T-cell (primary cell): ENCODE data around the gene TEPSIN. TPM values are rescaled to one million over a fixed set of nuclear protein-coding genes. Genes with fewer than 3 reads are reported as not detected.

ENCODE experiments used
- ATAC-seq, 4 experiments: fragments of 200-7000 bp in 3 of 4; fragments of 150-1000 bp in 1 of 4; cut with Tn5 transposase; replicated peaks in 1 of 4; 1 replicate in 3 of 4; 2 replicates in 1 of 4; pipeline ENCODE4 v1.10.0; 2021; ENCODE audit warnings: moderate library complexity in 3 of 4, mild to moderate bottlenecking in 2 of 4, moderate number of reproducible peaks in 1 of 4
- CTCF ChIA-PET, 2 donors: fragments of 300-600 bp; sonication (Branson Sonifier 250); formaldehyde crosslinking; loops; one replicate each; lab custom pipeline; 2022; ENCODE audit warnings: antibody characterized with exemption in 2 of 2; lab: Charles Lee
- POLR2A ChIA-PET, 2 donors: fragments of 300-600 bp; sonication (Branson Sonifier 250); formaldehyde crosslinking; loops; one replicate each; lab custom pipeline; 2022; ENCODE audit warnings: antibody characterized with exemption in 2 of 2; lab: Charles Lee
- DNase-seq, 35 experiments: peaks; one replicate each; pipeline versions ENCODE4 v3.0.0 to v3.0.0-alpha.2; 2013 to 2023
- H3K27ac ChIP-seq: one replicate; pipeline ENCODE4 v1.5.1; 2013; ENCODE audit warnings: low read length
- H3K27me3 ChIP-seq, 2 experiments: replicated peaks in 1 of 2; 1 replicate in 1 of 2; 2 replicates in 1 of 2; pipeline versions ENCODE4 v1.6.1 to v1.7.0; 2013; ENCODE audit warnings: low read length in 1 of 2, mixed read lengths in 1 of 2; ENCODE audit not compliant: control insufficient read depth in 2 of 2, insufficient read depth in 2 of 2; ENCODE audit errors: extremely low read depth in 1 of 2
- H3K36me3 ChIP-seq, 2 donors: 1 replicate in 1 of 2; 2 replicates in 1 of 2; pipeline versions ENCODE4 v1.6.1 to v1.7.0; 2013; ENCODE audit warnings: low read length in 1 of 2; ENCODE audit not compliant: control insufficient read depth in 2 of 2, insufficient read depth in 1 of 2; ENCODE audit errors: extremely low read depth in 1 of 2
- H3K4me1 ChIP-seq, 2 experiments: 1 replicate in 1 of 2; 2 replicates in 1 of 2; pipeline versions ENCODE4 v1.6.1 to v1.7.0; 2013; ENCODE audit warnings: low read length in 2 of 2, mixed read lengths in 1 of 2; ENCODE audit not compliant: insufficient read depth in 2 of 2, control insufficient read depth in 1 of 2; ENCODE audit errors: extremely low read depth in 1 of 2
- H3K4me3 ChIP-seq, 2 donors: 1 replicate in 1 of 2; 2 replicates in 1 of 2; pipeline versions ENCODE4 v1.5.1 to v1.7.0; 2013; ENCODE audit warnings: mild to moderate bottlenecking in 2 of 2, low read length in 1 of 2, moderate library complexity in 1 of 2; ENCODE audit not compliant: control insufficient read depth in 1 of 2; ENCODE audit errors: extremely low read depth in 1 of 2
- H3K9me3 ChIP-seq: 2 replicates; pipeline ENCODE4 v1.7.0; 2013
- H3K27ac Mint-ChIP-seq, 2 donors: one replicate each; pipeline ENCODE4 v1.8.0; 2020 to 2021; ENCODE audit warnings: mild to moderate bottlenecking in 2 of 2, mixed read lengths in 2 of 2
- H3K27me3 Mint-ChIP-seq, 2 donors: one replicate each; pipeline ENCODE4 v1.8.0; 2021 to 2022; ENCODE audit warnings: mixed read lengths in 2 of 2
- H3K36me3 Mint-ChIP-seq: one replicate; pipeline ENCODE4 v1.8.0; 2021; ENCODE audit warnings: mixed read lengths
- H3K4me1 Mint-ChIP-seq, 3 donors: one replicate each; pipeline ENCODE4 v1.8.0; 2020 to 2022; ENCODE audit warnings: mixed read lengths in 3 of 3, mild to moderate bottlenecking in 1 of 3
- H3K4me3 Mint-ChIP-seq, 3 donors: one replicate each; pipeline ENCODE4 v1.8.0; 2020 to 2022; ENCODE audit warnings: mild to moderate bottlenecking in 3 of 3, mixed read lengths in 3 of 3, moderate library complexity in 3 of 3
- H3K9me3 Mint-ChIP-seq, 3 donors: one replicate each; pipeline ENCODE4 v1.8.0; 2020 to 2022; ENCODE audit warnings: mixed read lengths in 3 of 3
- WGBS: methylation state at CpG from one replicate; pipeline ENCODE4 v1.1.5; 2013; ENCODE audit warnings: missing lambda C conversion rate; ENCODE audit not compliant: insufficient coverage; 5-methylcytosine and 5-hydroxymethylcytosine counted together
- total RNA-seq, 35 experiments: library from RNA in 6 of 35; stranded (reverse) in 6 of 35; fragments of 120-200 nt in 1 of 35; gene quantifications; one replicate each; pipeline versions ENCODE4 v1.2.1 to v1.2.4 and lab custom pipeline; 2013 to 2026

Gene TEPSIN
- total RNA-seq, 5 donors from 2014 or later (not counting 1 experiment from before 2014, with no cell fraction given): 73.8 to 169 (median 161) TPM

DNA sequence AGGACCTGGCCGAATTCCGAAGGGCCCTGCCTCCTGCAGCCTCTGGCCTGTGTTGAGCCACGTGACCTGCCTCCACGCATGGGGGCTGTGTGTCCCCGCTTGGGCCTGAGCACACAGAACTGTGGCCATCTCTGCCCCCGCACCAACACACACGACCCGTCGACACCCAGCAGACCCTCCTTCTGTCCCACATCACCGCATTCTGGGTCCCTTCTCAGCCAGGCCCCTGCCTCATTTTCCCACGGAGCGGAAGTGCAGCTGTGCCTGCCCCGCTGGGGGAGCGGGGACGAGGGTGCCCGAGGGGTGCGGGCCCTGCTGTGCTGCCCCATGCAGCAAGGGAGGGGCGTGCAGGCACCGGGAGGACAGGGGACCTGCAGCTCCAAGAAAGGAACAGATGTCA is 18.7 kb upstream of the TEPSIN start:
- Histone ChIP-seq H3K4me1 (peaks cover 0 to 10% of the 10 kb centered on the region in 2 experiments), H3K27ac (no peak overlapping the region), H3K4me3 (no peak overlapping the region), H3K9me3 (no peaks in the 10 kb centered on the region), H3K36me3 (peaks cover 24 to 58% of the 10 kb centered on the region in 2 donors), H3K27me3 (no peaks in the 10 kb centered on the region)
- peaks cover 7 to 13% (median 9%) of the 10 kb centered on the region in 3 donors for H3K4me1 Mint-ChIP-seq
- no peaks in the 10 kb centered on the region for H3K27me3 Mint-ChIP-seq
- ATAC-seq: no peak
- no peak overlapping the region for H3K27ac Mint-ChIP-seq
- H3K4me3 Mint-ChIP-seq: no peak overlapping the region
- CTCF ChIA-PET: no interaction called here
- no peak for DNase-seq
- WGBS: 95% methylated on average over 16 of the region's 19 CpGs
- peaks cover 16% of the 10 kb centered on the region for H3K36me3 Mint-ChIP-seq
- POLR2A ChIA-PET: no interaction called here
- H3K9me3 Mint-ChIP-seq: no peaks in the 10 kb centered on the region

DNA sequence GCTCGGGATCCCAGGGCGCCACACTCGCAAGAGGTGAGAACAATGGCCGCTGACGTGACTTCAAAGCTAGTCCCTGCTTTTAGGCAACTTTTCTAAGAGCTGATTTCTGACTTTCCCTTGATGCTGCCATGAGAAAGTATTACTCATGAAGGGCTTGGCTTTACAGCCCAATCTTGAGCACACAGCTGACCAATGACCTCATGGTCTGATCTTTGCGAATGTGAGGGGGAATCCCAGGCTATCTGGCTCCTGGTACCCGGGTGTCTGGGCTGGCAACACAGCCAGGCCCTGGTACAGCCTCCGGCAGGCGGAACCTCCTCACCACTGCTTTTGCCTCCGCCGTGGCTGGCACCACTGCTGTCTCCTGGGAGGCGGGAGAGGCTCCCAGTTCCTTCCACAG is 17.8 kb upstream of the TEPSIN start:
- ChIA-PET POLR2A (no interaction called here), CTCF (no interaction called here)
- Mint-ChIP-seq H3K4me3 (no peak overlapping the region), H3K9me3 (no peaks in the 10 kb centered on the region), H3K27me3 (no peaks in the 10 kb centered on the region), H3K4me1 (peaks cover 7 to 13% (median 9%) of the 10 kb centered on the region in 3 donors), H3K27ac (no peak overlapping the region), H3K36me3 (peaks cover 14% of the 10 kb centered on the region)
- Histone ChIP-seq H3K9me3 (no peaks in the 10 kb centered on the region), H3K27ac (no peak overlapping the region), H3K4me3 (no peak overlapping the region), H3K4me1 (peaks cover 0 to 18% of the 10 kb centered on the region in 2 experiments), H3K27me3 (no peaks in the 10 kb centered on the region), H3K36me3 (peaks cover 20 to 58% of the 10 kb centered on the region in 2 donors)
- WGBS: 90% methylated on average over 11 of the region's 12 CpGs
- ATAC-seq (no peak), DNase-seq (no peak)

DNA sequence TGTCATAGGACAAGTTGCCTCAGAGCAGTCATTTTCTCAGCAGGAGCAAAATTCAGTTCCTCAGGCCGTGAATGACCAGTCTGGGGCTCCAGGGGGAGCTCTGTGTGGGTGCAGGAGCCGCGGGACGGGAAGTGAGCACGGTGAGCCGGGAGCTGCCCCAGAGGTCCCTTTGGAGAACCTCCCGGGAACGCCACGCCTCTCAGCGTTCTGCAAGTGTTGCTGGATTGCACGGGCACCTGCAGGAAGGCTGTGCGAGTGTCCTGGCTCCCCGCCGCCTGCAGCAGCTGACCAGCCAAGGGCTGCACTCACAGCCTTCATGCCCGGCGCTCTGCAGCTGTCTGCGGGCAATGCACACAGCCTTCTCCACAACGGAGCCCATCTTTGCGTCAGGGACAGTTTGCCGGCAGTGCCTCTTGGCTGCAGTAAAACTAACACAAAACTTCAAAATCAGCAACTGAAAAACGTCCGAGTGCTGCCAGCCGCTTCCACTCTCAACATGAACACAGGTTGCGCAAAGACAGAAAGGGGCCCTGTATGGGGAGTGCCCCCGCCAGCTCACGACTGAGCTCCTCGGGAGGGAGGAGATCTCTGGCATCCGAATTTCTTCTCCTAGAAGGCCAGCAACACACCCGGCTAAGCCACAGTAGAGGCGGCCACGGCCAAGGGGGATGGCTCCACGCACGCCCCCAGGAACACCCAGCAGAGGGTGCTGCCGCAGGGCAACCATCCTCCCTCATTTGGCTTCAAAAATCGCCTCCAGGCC is 16.3 kb upstream of the TEPSIN start:
- Mint-ChIP-seq H3K27me3 (no peaks in the 10 kb centered on the region), H3K4me3 (no peak overlapping the region), H3K27ac (no peak overlapping the region), H3K36me3 (peaks cover 17% of the 10 kb centered on the region), H3K9me3 (no peaks in the 10 kb centered on the region), H3K4me1 (peaks cover 7 to 13% (median 9%) of the 10 kb centered on the region in 3 donors)
- DNase-seq (no peak), ATAC-seq (no peak)
- CTCF ChIA-PET: interaction anchor here in 1 of 2 donors (0.6 to 1.2 kb wide), 2 partner anchors 230 to 270 kb away, joined by 3 to 6 read pairs; no protein-coding TSS in a partner anchor
- Histone ChIP-seq H3K9me3 (no peaks in the 10 kb centered on the region), H3K4me3 (no peak overlapping the region), H3K36me3 (peaks cover 22 to 56% of the 10 kb centered on the region in 2 donors), H3K4me1 (peaks cover 0 to 26% of the 10 kb centered on the region in 2 experiments), H3K27ac (no peak overlapping the region), H3K27me3 (no peaks in the 10 kb centered on the region)
- 88% methylated on average over 34 of the region's 35 CpGs for WGBS
- POLR2A ChIA-PET: no interaction called here

DNA sequence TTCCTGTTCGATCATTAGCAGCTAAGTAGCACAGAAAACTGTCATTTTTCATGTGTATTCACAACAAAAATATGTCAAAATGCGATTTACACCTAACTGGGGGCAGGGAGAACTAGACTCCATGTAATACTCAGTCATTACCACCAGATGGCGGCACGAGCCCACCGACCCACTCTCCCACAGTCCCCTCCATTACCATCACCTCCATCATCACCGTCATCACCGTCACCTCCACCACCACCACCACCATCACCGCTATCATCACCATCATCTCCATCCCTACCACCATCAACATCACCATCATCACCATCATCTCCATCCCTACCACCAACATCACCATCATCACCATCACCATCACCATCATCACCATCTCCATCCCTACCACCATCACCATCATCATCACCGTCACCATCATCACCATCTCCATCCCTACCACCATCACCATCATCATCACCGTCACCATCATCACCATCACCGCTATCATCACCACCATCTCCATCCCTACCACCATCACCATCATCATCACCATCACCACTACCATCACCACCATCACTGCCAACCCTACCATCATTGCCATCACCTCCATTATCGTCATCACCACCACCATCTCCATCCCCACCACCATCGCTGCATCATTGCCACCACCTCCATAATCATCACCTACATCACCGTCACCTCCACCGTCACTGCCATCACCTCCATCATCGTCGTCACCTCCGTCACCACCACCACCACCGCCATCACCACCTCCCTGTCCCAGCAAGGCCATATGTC is 14.7 kb upstream of the TEPSIN start:
- H3K27ac ChIP-seq: no peak overlapping the region
- Mint-ChIP-seq H3K4me1 (peaks cover 7 to 13% (median 9%) of the 10 kb centered on the region in 3 donors), H3K27me3 (no peaks in the 10 kb centered on the region), H3K36me3 (peaks cover 13% of the 10 kb centered on the region), H3K4me3 (no peak overlapping the region), H3K9me3 (no peaks in the 10 kb centered on the region), H3K27ac (no peak overlapping the region)
- ATAC-seq (peak; percentile 70 to 78 (median 72)), DNase-seq (peak in 33 of 35 experiments; percentile 19 to 80 (median 55))
- no peaks in the 10 kb centered on the region for H3K9me3 ChIP-seq
- peaks cover 18 to 50% of the 10 kb centered on the region in 2 donors for H3K36me3 ChIP-seq
- ChIA-PET POLR2A (no interaction called here), CTCF (interaction anchor here in 1 of 2 donors (1.1 kb wide), 1 partner anchor 231 kb away, joined by 7 read pairs; no protein-coding TSS in a partner anchor)
- H3K4me1 ChIP-seq: peaks cover 0 to 27% of the 10 kb centered on the region in 2 experiments
- no peak overlapping the region for H3K4me3 ChIP-seq
- H3K27me3 ChIP-seq: no peaks in the 10 kb centered on the region
- 62% methylated on average over 15 of the region's 19 CpGs for WGBS

DNA sequence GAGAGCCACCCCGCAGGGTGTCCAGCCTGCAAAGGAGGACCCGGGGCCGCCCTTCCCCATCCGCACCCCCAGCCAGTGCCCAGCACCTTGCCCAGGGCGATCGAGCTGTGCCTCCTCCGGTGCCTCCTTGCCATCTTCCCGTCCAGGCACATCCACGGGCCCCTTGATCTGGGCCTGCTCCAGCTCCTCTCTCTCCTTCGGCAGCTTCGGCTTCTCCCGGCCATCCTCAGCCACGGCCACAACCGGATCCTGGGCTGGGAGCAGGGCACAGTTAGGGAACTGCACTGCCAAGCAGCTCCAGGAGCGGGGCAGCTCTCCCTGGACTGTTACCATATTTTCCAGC is 14.1 kb upstream of the TEPSIN start:
- POLR2A ChIA-PET: no interaction called here
- no peak overlapping the region for H3K27ac ChIP-seq
- peaks cover 0 to 27% of the 10 kb centered on the region in 2 experiments for H3K4me1 ChIP-seq
- H3K4me3 ChIP-seq: no peak overlapping the region
- no peaks in the 10 kb centered on the region for H3K27me3 ChIP-seq
- 93% methylated on average over 15 of the region's 15 CpGs for WGBS
- no peaks in the 10 kb centered on the region for H3K9me3 Mint-ChIP-seq
- ATAC-seq (peak in 1 of 4 experiments; percentile 7), DNase-seq (no peak)
- H3K4me3 Mint-ChIP-seq: no peak overlapping the region
- no peak overlapping the region for H3K27ac Mint-ChIP-seq
- H3K36me3 Mint-ChIP-seq: peaks cover 13% of the 10 kb centered on the region
- peaks cover 15 to 45% of the 10 kb centered on the region in 2 donors for H3K36me3 ChIP-seq
- H3K27me3 Mint-ChIP-seq: no peaks in the 10 kb centered on the region
- peaks cover 7 to 13% (median 9%) of the 10 kb centered on the region in 3 donors for H3K4me1 Mint-ChIP-seq
- H3K9me3 ChIP-seq: no peaks in the 10 kb centered on the region
- CTCF ChIA-PET: interaction anchor here in 1 of 2 donors (1.1 kb wide), 1 partner anchor 232 kb away, joined by 7 read pairs; no protein-coding TSS in a partner anchor

DNA sequence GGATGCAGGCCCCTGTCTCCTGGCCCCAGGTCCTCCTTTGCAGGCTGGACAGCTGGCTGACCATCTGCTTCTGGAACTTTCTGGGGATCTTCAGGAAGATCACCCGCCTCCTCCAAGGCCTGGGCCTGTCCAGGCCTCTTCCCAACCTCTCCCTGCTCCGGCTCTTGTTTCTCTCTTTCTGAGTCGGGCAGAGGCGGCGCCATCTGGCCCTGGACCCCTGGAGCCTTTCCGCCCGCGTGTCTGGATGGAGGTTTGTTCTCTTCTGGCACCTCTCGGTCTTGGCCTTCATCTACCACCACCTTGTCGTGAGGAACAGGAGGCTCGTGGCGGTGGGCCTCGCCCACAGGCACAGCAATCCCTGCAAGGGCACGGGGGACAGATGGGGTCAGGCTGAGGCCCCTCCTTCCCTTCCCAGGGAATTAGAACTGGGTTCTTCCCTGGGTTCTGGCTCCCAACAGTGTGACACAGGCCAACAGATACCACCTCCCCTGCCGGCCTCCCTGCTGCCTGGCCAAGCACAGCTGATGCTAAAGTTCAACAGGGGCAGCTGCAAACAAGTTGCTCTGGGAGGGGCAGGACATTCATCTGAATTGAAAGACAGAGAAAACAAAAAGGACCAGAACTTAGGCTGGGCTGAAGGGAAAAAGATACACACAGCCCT is 13.6 kb upstream of the TEPSIN start:
- Histone ChIP-seq H3K4me3 (no peak overlapping the region), H3K36me3 (peaks cover 13 to 44% of the 10 kb centered on the region in 2 donors), H3K27ac (no peak overlapping the region), H3K4me1 (peaks cover 0 to 27% of the 10 kb centered on the region in 2 experiments), H3K9me3 (no peaks in the 10 kb centered on the region), H3K27me3 (no peaks in the 10 kb centered on the region)
- no peaks in the 10 kb centered on the region for H3K9me3 Mint-ChIP-seq
- H3K4me1 Mint-ChIP-seq: peaks cover 7 to 13% (median 9%) of the 10 kb centered on the region in 3 donors
- DNase-seq (no peak), ATAC-seq (no peak)
- H3K27ac Mint-ChIP-seq: no peak overlapping the region
- H3K36me3 Mint-ChIP-seq: peaks cover 13% of the 10 kb centered on the region
- H3K4me3 Mint-ChIP-seq: no peak overlapping the region
- ChIA-PET CTCF (interaction anchor here in 1 of 2 donors (1.1 kb wide), 1 partner anchor 232 kb away, joined by 7 read pairs; no protein-coding TSS in a partner anchor), POLR2A (no interaction called here)
- WGBS: 83% methylated on average over 8 of the region's 15 CpGs
- H3K27me3 Mint-ChIP-seq: no peaks in the 10 kb centered on the region
